ENCODE data around the gene CD101.

Gene CD101

DNA sequence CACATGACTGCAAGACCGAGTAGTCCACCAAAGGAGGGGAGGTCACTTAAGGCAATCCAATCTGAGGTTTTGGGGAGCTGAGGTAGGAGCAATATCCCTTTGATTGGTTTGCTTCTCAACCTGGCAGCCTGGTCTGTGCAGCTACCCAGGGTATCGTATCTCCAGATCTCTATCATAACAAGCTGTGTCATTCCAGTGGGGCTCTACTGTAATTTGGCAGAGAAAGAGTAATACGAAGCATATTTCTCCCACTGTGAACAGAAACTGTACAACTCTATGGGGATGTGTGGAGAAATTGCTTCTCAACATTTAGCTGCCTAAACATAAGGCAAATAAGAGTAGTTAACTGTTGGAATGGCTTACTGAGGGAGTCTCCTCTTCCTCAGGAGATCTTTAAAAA is 20.6 kb downstream of the CD101 start:
- Histone ChIP-seq H3K9me3 (no peaks in the 10 kb centered on the region), H3K27ac (no peak overlapping the region), H3K27me3 (no peaks in the 10 kb centered on the region), H3K4me3 (ENCODE audit: low read depth in 1 of 2, low read length in 1 of 2) (no peak overlapping the region), H3K4me1 (ENCODE audit: control insufficient read depth in 1 of 2, insufficient read depth in 1 of 2, low read depth in 1 of 2, low read length in 1 of 2) (no peaks in the 10 kb centered on the region), H3K36me3 (peaks cover 96% of the 10 kb centered on the region)
- no peak for TF ChIP-seq CTCF (IDR thresholded peaks at IDR 0.05)

GRCh38 chr1:117025568-117025967 is 24.0 kb downstream of the CD101 start:
- Histone ChIP-seq H3K27me3 (no peaks in the 10 kb centered on the region), H3K4me3 (ENCODE audit: low read depth in 1 of 2, low read length in 1 of 2) (no peak overlapping the region), H3K36me3 (peaks cover 93% of the 10 kb centered on the region), H3K27ac (no peak overlapping the region), H3K9me3 (no peaks in the 10 kb centered on the region), H3K4me1 (ENCODE audit: control insufficient read depth in 1 of 2, insufficient read depth in 1 of 2, low read depth in 1 of 2, low read length in 1 of 2) (no peaks in the 10 kb centered on the region)
- TF ChIP-seq CTCF (IDR thresholded peaks at IDR 0.05): no peak

- Histone ChIP-seq H3K4me1 (ENCODE audit: control insufficient read depth in 1 of 2, insufficient read depth in 1 of 2, low read depth in 1 of 2, low read length in 1 of 2) (no peaks in the 10 kb centered on the region), H3K36me3 (peaks cover 93% of the 10 kb centered on the region), H3K27me3 (no peaks in the 10 kb centered on the region), H3K27ac (no peak overlapping the region), H3K4me3 (ENCODE audit: low read depth in 1 of 2, low read length in 1 of 2) (no peak overlapping the region), H3K9me3 (no peaks in the 10 kb centered on the region)
- TF ChIP-seq CTCF (IDR thresholded peaks at IDR 0.05): no peak
Observed at GRCh38 chr1:117026361-117026760, 24.8 kb downstream of the CD101 start.

DNA sequence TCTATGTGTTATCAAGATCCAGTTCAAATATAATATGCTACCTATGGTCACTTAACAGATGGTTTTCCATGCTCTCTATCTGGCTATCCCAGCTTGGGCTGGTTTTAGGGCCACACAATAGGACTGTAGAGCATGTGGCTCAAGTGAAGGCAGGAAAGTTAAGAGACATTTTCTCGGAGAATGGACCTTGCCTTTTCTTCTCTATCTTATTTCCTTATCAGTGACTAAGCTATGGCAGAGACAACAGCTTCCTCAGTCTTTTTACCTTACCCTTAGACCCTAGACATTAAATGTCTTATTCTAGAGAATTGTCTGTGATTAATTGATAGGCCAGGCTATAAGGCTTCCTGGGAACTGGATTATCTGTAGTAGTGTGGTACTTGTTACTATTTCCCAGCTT is 28.1 kb downstream of the CD101 start:
- no peaks in the 10 kb centered on the region for H3K9me3 ChIP-seq
- no peak for TF ChIP-seq CTCF (IDR thresholded peaks at IDR 0.05)
- no peak overlapping the region for H3K27ac ChIP-seq
- no peaks in the 10 kb centered on the region for H3K4me1 ChIP-seq (ENCODE audit: control insufficient read depth in 1 of 2, insufficient read depth in 1 of 2, low read depth in 1 of 2, low read length in 1 of 2)
- peaks cover 97% of the 10 kb centered on the region for H3K36me3 ChIP-seq
- no peaks in the 10 kb centered on the region for H3K27me3 ChIP-seq
- no peak overlapping the region for H3K4me3 ChIP-seq (ENCODE audit: low read depth in 1 of 2, low read length in 1 of 2)

DNA sequence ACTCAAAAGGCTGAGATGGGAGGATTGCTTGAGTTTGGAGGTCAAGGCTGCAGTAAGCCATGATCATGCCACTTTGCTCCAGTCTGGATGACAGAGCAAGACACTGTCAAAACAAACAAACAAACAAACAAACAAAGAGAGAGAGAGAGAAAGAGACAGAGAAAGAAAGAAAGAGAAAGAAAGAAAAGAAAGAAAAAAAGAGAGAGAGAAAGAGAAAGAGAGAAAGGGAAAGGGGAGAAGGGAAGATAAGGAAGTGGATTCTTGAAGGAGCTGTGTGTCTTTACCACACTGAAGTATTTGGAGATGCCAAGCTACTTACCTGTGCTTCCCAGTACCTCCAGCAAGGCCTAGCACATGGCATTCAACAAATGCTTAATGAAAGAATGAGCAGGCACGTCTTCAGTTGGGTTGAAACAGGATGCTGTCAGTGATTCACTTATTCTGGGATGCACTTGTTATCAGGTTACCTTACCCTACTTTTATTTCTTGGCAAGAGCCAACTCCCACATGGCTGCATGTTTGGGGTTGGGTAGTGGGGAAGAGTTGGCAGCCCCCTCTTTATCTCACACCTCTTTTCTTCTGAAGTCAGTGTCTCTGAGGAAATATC is 28.8 kb downstream of the CD101 start:
- peaks cover 96% of the 10 kb centered on the region for H3K36me3 ChIP-seq
- no peak for TF ChIP-seq CTCF (IDR thresholded peaks at IDR 0.05)
- no peaks in the 10 kb centered on the region for H3K9me3 ChIP-seq
- no peak overlapping the region for H3K27ac ChIP-seq
- H3K4me1 ChIP-seq (ENCODE audit: control insufficient read depth in 1 of 2, insufficient read depth in 1 of 2, low read depth in 1 of 2, low read length in 1 of 2): no peaks in the 10 kb centered on the region
- H3K4me3 ChIP-seq (ENCODE audit: low read depth in 1 of 2, low read length in 1 of 2): no peak overlapping the region
- no peaks in the 10 kb centered on the region for H3K27me3 ChIP-seq

DNA sequence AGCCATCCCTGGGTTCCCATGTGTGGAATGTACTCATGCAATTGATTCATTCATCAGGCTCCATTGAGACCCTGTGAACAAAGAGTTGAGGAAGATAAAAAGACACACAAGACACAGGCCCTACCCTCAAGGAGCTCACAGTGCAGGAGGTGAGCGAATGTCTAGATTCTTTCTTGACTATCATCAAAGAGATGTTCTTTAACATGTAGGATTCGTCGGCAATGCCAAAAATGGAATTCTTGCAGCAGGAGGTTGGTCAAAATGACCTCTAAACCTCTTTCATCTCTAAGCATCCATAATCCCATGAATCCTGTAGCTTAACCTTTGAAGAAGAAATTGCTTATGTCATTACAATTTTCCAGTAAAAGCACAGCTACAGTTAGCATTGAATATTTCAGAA is 30.7 kb downstream of the CD101 start:
- Histone ChIP-seq H3K4me1 (ENCODE audit: control insufficient read depth in 1 of 2, insufficient read depth in 1 of 2, low read depth in 1 of 2, low read length in 1 of 2) (no peaks in the 10 kb centered on the region), H3K4me3 (ENCODE audit: low read depth in 1 of 2, low read length in 1 of 2) (no peak overlapping the region), H3K9me3 (no peaks in the 10 kb centered on the region), H3K27me3 (no peaks in the 10 kb centered on the region), H3K27ac (no peak overlapping the region), H3K36me3 (peaks cover 96% of the 10 kb centered on the region)
- TF ChIP-seq CTCF (IDR thresholded peaks at IDR 0.05): no peak

Measured in neutrophil (primary cell).